Right ventricle myocardium superior (tissue), 1 donor: ENCODE data around the gene F13A1. TPM values are rescaled to one million over a fixed set of nuclear protein-coding genes. Genes with fewer than 3 reads are reported as not detected.
A peak's percentile ranks its signal among the peaks of the same experiment; 100 is the strongest.

Source experiments
- ATAC-seq: fragments of 200-7000 bp; cut with Tn5 transposase; one replicate; pipeline ENCODE4 v1.9.1; 2020; ENCODE audit warnings: mild to moderate bottlenecking; ENCODE audit not compliant: poor library complexity
- DNase-seq: peaks from one replicate; pipeline ENCODE4 v3.0.0-alpha.2; 2020
- intact Hi-C: fragments of 100-400 bp; cut with DNase I; formaldehyde crosslinking; loops from one replicate; pipeline ENCODE4 v1.11.2; 2022
- long read RNA-seq: library from polyadenylated mRNA; unstranded; transcript quantifications from one replicate; pipeline ENCODE4 v2.0.0, GENCODE V29; 2021
- total RNA-seq: library from RNA; stranded (reverse); fragmentation: NEBNext Ultra II Directional; extraction: Animal tissue kit (Norgen Biotek cat#: 25700); gene quantifications from one replicate; pipeline ENCODE4 v1.2.1, GENCODE V29; 2021
- donor health status: DM: no; HTN: yes; CAD: no; lungs with severe emphysema.

Gene F13A1
- 136 TPM for total RNA-seq
- long read RNA-seq, transcript F13A1-201 (15 exons, 3,999 nt), result major isoform, 151 of 191 reads
- long read RNA-seq, partial matches to known transcripts, result 27 of 191 reads
- long read RNA-seq, other reads (novel, unspliced or antisense), result 13 of 191 reads

- ATAC-seq (peak; percentile 47), DNase-seq (peak; percentile 59)
- intact Hi-C loops, result no loop called here
These were observed at the start of gene F13A1 for GRCh38 chr6:6319952-6320811. Gene F13A1, minus strand, starts transcription at chr6:6320662. Its CDS starts 1,998 bp downstream, at chr6:6318664.

GRCh38 chr6:6368684-6369052, 48.2 kb upstream of the F13A1 start:
- DNase-seq (no peak), ATAC-seq (no peak)
- intact Hi-C loops, result no loop called here

GRCh38 chr6:6368040-6368683, 47.7 kb upstream of the F13A1 start:
- intact Hi-C loops, result no loop called here
- DNase-seq (no peak), ATAC-seq (no peak)

- ATAC-seq, result no peak
- no peak for DNase-seq
- intact Hi-C loops, result no loop called here
These were observed 46.3 kb upstream of the F13A1 start for GRCh38 chr6:6366803-6367202.

- intact Hi-C loops, result no loop called here
- DNase-seq (no peak), ATAC-seq (no peak)
These were observed 44.8 kb upstream of the F13A1 start for GRCh38 chr6:6365242-6365641.

- DNase-seq (no peak), ATAC-seq (no peak)
- intact Hi-C loops, result no loop called here
These were observed 41.8 kb upstream of the F13A1 start for GRCh38 chr6:6362056-6362840.

GRCh38 chr6:6357530-6357929, 37.1 kb upstream of the F13A1 start:
- DNase-seq, result no peak
- ATAC-seq, result no peak
- intact Hi-C loops, result no loop called here

- no peak for ATAC-seq
- DNase-seq, result no peak
- intact Hi-C loops, result no loop called here
These were observed 36.6 kb upstream of the F13A1 start for GRCh38 chr6:6357032-6357431.

GRCh38 chr6:6352772-6353171, 32.3 kb upstream of the F13A1 start:
- intact Hi-C loops, result no loop called here
- DNase-seq (no peak), ATAC-seq (no peak)

GRCh38 chr6:6351511-6352025, 31.1 kb upstream of the F13A1 start:
- DNase-seq, result no peak
- ATAC-seq, result no peak

GRCh38 chr6:6350696-6351095, 30.2 kb upstream of the F13A1 start:
- no peak for ATAC-seq
- intact Hi-C loops, result no loop called here

More at GRCh38 chr6:6351511-6352025, 31.1 kb upstream of the F13A1 start:
- intact Hi-C loops, result no loop called here

GRCh38 chr6:6348256-6348655, 27.8 kb upstream of the F13A1 start:
- intact Hi-C loops, result no loop called here
- no peak for ATAC-seq
- no peak for DNase-seq

More at GRCh38 chr6:6350696-6351095, 30.2 kb upstream of the F13A1 start:
- no peak for DNase-seq

GRCh38 chr6:6346427-6347023, 26.1 kb upstream of the F13A1 start:
- intact Hi-C loops, result no loop called here
- ATAC-seq, result peak; percentile 49
- no peak for DNase-seq

GRCh38 chr6:6333501-6333900, 13.0 kb upstream of the F13A1 start:
- ATAC-seq (peak; percentile 46), DNase-seq (no peak)
- intact Hi-C loops, result no loop called here

GRCh38 chr6:6332811-6333244, 12.4 kb upstream of the F13A1 start:
- DNase-seq (no peak), ATAC-seq (no peak)
- intact Hi-C loops, result no loop called here

- ATAC-seq (peak; percentile 64), DNase-seq (no peak)
- intact Hi-C loops, result no loop called here
These were observed 11.6 kb upstream of the F13A1 start for GRCh38 chr6:6331946-6332601.

- intact Hi-C loops, result no loop called here
- DNase-seq (no peak), ATAC-seq (peak; percentile 65)
These were observed 10.9 kb upstream of the F13A1 start for GRCh38 chr6:6331393-6331792.

GRCh38 chr6:6330407-6330806, 9.9 kb upstream of the F13A1 start:
- intact Hi-C loops, result no loop called here
- ATAC-seq (no peak), DNase-seq (no peak)
